GM19351 (cell line): Measurements from ENCODE around the gene SENP1.

Source experiments
- ATAC-seq: cut with Tn5 transposase; IDR thresholded peaks from one replicate; pipeline ENCODE4 v1.9.1; 2021; ENCODE audit warnings: mild to moderate bottlenecking, moderate library complexity; ENCODE audit not compliant: unreplicated experiment

Gene SENP1

DNA sequence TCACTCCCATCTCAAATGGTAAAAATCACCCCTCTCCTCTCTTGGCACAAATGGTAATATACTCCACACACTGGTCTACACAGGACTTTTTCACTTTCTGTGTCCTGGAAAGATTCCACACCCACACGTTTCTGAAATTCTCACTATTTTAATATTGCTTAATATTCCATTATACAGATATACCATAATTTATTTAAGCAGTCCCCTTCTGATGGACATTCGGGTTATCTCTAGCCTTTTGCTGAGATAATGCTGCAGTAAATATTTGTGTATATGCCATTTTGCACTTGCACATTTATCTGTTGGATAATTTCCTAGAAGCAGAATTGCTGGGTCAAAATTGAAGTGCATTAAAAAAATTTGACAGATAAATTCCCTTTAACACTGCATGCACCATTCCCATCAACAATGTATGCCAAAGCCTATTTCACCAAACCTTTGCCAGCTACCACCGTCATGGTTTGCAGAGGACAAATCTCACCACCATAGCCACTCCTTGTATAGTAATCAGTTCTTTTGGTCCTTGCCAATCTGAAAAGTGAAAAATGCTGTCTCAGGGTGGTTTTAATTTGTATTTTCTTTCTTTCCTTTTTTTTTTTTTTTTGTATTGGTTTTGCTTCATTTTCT is 86.1 kb downstream of the SENP1 start:
- no peak for ATAC-seq

DNA sequence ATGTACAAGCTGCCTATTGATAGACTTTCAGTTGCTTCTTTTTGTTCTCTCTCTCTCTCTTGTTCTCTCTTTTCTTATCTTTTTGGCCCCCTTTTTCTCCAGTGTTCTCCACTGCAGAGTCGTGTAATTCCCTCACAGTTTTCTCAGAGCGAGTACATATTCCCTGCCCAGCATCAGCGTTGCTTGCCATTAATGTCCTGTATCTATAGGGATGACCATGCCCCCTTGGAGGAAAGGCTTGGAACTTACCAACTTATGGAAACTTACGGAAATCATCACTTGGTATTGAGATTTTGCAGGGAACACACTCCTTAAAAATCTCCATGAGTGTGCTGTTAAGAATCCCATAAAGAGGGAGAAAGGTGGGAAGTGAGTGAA is 87.3 kb downstream of the SENP1 start:
- no peak for ATAC-seq

DNA sequence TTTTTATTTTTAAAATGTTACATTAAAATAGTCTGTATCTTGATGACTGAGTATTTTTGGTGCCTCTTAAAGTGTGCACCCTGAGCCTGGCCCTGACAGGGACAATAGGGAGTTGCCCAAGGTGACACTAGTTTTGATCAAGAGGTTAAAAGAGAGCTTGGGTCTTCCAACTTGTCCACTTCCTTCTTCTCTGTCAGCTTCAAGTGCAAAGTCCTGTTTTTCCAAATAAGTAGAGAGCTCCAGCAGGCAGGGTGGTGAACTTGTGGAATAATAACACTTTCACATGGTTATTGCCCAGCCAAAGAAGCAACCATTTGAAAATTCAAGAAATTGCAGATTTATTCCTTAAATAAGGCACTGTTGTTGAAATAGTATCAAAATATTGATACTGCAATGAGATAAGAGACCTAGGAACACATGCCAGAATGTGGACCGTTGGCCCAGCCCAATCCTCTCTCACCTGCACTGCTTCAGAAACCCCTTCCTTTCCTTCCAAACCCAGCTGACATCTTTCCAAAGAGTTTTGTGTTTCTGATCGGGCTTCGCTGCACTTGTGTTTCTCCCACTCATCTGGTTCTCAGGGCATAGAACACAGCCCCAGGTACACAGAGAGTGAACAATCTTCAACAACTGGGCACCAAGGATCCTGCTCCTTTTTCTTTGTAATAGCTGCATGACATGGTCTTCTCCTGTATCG is 87.8 kb downstream of the SENP1 start:
- no peak for ATAC-seq

DNA sequence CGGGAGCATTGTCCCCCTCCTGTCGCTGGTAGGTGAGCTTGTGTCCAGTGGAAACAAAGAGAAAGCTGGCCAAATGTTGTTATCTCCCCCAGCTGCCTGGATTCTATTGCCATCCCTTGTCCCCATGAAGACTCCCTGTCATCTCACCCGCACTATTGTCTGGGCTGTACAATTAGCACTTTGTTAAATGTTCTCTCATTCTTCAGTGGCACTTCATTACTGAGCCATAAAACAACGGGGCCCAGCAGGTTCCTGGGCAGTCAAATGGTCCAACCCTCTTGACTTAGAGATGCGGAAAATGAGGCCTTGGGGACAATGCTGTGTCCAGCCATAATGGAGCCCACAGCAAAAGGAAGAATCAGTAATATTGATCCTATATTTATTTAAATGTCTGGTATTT is 88.4 kb downstream of the SENP1 start:
- ATAC-seq, result no peak

DNA sequence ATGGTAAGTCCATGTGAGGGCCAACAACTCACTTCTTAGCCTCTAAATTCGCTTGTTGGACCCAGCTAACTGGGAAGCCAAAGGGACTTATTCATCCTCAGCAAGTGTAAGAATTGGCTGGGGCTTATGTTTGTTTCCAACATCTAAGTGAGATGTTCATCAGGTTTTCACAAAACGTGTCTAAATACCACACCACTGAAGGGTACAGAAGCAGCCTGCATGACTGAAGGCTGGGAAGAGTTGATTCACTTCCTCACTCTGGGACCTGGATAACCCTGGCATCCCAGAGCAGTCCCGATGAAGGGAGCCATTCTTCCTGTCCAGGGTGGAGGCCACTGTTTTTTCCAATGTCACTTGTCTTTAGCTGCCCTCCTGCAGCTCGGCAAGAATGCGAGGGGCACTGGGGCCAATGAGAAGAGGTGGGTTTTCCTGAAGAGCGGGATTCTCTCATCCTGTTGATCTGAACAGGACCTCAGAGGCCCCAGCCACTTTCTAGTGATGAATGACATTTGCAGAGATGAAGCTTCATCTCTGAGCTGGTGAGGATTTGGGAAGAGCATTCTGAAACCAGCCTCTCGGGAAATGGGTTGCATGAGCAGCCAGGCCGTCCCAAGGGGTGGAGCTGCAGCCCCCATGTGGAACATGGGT is 89.4 kb downstream of the SENP1 start:
- ATAC-seq, result no peak

DNA sequence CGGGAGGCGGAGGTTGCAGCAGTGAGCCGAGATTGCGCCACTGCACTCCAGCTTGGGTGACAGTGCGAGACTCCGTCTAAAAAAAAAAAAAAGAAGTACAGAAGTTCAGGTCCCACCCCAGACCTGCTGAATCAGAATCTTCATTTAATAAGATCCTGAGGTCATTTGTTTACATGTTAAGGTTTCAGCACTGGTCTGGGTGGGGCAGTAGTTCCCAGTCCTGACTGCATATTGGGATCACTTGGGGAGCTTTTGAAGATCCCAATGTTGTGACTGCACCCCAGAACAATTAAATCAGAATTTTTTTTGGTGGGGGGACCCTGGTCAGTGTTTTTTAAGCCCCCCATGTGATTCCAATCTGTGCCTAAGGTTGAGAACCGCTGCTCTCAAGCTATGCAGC is 89.9 kb downstream of the SENP1 start:
- no peak for ATAC-seq

DNA sequence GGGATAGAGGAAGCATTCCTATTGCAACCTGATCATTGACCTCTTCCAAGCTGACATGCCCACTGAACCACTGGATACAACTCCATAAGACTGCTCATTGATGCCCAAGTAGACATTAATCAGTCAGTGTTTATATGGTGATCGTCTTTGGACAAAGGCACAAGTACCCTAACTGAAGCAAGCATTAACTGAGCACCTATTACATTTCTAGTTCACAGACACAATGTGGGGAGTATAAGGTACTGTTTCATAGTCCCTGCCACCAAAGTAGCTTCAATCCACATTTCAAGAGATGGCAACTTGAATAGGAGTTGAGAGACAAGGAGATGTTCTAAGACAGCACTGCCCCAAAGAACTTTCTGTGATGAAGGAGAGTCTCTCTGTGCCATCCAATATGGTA is 90.8 kb downstream of the SENP1 start:
- no peak for ATAC-seq

DNA sequence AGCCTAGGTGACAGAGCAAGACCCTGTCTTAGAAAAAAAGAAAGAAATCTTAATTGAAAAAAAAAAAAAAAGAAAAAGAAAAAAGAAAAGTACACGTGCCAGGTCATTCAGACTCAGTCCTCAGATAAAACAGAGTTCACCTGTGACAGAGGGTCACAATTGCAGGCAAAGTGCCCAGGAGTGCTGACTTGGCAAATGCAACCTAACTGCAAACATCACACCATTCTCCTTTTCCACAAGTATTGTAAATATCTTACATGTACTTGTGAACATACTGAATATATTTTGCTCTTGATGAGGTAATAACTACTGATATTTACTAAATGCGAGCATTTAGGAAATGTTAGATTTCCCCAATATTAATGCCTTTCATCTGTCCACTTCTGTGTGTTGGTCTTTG is 92.6 kb downstream of the SENP1 start:
- ATAC-seq, result no peak

DNA sequence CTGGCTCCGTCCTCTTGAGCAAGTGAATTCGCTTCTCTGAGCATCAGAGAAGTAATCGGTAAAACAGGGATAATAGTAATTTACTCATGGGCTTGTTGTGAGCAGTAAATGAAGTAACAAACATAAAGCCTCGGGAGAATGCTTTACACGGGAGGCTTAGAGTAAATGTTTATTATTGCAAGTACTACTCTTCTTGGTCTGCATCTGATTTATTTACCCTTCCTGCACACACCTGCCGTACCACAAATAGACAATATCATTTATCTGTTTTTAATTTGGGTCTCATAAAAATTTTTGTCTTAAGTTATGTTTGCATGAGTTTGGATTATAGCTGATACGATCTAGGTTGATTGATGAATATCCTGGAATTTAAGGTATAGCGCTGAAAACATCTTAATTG is 93.8 kb downstream of the SENP1 start:
- no peak for ATAC-seq

DNA sequence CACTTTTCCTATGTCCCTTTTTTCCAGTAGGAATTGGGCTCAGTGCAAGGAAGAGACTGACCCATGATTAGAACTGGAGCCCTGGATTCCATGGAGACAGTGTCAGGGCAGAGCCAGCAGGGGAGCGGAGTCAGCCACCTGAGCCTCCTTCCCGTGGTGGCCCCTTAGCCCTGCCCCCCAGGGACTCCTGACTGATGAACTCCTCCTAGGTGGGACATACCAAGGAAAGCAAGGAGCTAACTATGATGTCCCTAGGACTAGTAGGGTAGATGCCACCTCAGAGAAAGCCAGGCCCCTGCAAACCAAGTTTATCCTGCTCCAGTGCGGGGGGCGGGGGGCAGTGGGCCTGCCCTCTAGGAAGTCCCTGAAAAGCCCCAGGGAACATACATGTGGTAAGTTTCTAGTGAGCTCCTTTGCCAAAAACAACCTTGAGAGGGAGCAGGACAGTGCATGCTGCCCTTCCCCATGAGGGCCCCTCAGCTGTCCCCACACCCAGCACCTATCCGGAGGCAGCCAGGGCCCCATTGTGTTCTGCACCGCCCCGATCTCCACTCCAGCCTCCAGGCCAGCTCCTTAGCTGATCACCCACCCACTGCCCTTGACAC is 95.4 kb downstream of the SENP1 start:
- ATAC-seq, result no peak

DNA sequence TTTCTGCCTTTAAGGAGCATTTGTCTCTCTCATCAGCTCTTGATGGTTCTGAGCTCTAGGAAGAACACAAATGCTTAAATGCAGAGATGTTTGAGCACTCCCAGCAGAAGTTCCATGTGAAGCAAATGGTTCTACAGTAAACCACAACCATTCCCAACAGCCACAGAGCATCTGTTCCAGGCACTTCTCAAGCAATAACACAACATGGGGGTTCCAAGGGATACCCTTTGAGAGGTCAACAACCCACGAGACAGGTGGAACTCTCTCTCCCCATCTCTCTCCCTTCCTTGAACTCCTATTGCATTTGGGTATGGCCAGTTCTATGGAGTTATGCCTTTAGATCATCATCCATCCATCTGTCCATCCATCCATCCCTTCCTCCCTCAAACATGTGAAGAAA is 96.4 kb downstream of the SENP1 start:
- ATAC-seq, result no peak

DNA sequence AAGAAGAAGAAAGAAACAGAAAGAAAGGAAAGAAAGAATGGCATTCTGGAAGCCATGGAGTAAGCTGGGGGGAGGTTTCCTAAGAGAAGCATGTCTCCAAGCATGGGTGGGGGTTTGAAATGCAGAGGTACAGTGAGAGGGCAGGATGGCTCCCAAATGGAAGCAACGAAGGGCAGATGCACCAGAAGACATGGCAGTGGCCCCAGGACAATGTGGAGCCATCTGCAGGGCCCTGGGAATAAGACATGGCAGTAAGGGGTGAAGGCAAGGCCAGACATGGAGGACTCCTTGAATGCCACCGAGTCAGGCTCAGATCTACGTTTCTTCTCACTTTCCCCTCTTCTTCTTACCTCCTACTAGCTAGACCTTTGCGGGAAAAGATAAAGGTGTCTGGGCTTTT is 96.9 kb downstream of the SENP1 start:
- ATAC-seq, result no peak

DNA sequence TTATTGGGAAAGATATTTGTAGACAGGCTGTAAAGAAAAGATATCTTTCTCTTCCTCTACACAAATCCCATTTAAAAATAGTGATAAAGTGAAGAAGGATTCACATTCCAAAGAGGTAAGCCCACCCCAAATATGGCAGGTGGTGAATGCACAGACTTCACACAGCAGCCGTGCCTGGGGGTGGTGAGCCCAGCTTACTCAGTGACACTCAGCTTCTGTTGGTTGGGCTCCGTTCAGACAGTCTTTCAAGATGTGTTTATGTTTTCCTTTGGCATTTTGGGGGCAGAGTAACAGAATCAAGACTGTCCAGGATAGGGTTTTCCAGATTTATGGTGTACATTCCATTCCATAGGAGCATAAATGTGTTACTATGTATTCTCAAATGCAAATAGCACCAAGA is 97.5 kb downstream of the SENP1 start:
- no peak for ATAC-seq

DNA sequence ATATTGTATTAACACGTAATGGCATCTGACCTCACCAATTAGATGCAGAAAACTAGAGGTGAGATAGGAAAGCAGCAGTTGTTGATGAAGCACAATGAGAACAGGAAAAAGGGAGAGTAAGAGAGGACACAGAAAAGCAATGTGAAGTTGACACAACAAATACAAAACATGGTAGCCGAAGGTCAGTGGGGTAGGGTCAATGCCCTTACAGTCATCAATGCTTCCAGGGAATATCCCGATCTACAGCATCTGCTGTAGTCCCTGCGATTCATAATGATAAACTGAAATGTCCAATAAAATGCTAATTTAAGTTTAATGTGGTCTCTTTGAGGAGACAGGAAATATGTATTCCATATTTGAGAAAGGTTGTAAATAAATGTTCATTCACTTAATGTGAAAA is 98.7 kb downstream of the SENP1 start:
- no peak for ATAC-seq

DNA sequence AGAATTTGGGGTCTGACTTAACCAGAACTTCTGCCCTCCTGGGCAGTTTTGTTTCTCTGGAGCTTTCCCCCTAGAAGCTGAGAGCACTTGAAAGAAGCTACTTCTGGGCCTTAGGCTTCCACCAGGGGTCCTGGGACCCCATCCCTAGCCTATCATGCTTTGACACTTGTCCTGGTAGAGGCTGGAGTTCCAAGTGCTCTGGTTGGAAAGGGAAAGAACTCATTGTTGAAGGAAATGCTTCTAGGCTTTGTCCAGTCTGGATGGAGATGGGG is 100.2 kb downstream of the SENP1 start:
- no peak for ATAC-seq

DNA sequence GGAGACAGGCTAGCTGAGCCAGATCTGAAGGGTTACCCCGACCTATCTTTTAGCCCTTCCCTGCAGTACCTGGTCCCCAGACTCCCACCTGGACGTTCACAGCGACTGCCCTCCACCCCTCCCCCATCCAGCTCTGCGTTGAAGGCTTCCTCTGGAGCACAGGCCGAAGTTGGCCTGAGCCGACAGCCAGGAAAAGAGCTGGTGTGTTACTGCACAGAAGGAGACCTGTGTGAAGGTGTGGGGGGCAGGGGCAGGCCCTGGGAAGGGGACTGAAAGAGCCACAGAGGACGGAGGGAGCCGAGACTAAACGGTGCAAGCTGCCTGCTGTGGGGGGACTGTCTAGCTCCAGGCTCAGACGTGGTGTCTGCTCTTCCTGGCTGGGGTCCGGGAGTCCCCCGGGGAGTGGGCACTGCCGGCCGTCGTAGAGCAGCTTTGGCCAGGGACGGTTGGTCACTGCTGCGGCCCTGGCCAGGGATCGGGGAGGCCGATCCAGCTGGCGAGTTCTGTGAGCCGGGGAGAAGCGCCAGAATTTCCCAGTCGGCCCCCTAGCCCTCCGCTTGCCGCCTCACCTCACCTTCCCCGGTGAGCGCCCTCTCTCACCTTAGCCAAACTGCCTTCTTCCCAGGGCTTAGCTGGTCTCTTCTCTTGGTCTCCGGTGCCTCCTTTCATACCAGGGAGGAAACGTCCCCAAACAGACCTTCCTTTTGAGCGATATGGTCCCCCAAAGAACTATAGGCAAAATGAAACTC is 100.7 kb downstream of the SENP1 start:
- no peak for ATAC-seq

DNA sequence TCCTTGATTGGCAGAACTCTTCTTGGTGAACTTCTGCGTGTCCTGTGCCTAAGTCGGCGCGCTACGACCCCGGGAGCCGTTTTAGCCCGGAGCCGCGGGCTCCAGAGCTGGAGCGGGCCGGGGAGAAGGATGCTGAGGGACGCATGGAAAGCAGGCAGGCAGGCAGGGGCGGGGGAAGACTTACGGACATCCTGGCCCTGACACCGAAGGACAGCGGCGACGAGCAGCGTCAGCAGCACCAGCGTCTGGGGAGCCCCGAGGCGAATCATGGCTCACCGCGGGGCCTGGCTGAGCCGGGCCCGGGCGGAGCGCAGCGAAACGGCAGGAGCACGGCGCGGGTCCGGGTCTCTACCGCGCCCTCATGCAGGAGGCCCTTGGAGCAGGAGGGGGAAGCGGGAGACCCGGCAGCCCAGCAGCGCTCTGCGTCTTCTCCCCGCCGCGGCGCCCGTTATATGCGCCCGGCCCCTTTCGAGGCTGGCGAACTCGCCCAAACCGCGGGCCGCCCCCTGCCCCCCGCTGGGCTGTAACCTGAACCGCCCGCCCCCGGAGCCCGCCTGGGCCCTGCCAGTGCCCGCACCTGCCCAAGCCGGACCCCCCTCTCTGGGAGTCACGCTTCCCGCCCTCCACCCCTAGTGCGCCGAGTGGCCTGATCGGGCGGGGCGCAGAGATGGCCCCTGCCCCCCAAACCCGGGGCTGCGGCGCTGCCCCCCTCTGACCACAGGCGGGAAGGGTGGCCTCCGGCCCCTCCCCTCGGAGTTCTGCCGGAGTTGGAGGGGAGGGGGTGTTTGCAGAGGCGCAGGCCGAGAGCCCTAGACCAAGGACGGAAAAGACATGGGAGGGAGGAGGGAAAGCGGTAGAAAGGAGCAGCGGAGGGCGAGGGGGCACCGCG is 101.6 kb downstream of the SENP1 start, which contains the start of gene COL2A1:
COL2A1 (minus strand) TSS at position 424 of the 889 bp plus-strand sequence; CDS start at position 269, 155 bp downstream.
- no peak for ATAC-seq

DNA sequence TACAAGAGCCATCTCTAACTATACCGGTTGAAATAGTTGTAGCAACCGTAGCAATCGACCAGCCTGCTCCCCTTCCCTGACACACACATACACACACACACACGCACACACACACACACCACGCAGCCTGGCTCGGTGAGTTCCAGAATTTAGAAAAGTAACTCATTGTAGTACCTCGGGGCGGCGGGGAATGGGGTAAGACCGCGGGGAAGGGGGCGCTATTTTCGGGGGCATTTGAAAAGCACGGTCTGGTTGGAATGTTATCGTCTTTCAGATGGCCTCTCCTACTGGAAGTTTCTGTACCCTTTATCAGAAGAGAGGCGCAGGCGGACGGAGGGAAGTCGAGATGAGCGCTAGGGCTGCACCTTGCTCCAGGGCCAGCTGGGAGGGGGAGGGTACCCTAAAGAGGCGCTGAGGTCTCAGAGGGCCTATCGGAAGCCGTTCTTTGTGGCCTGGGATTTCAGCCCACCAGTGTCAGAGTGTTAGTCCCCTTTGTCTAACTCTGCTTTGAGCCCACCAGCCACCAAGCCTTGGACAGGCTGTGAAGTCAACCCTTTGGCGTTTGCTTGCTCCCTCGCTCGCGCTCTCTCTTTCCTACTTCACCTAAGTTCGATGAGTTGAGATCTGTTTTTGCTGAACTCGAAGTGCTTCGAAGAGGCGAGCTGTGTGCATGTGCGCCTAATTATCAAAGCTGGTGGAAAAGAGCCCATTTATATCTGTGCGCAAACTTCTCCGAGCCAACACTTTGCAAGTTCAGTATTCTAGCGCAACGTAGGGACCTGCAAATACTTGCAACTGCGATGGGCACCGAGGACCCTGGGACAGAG is 102.4 kb downstream of the SENP1 start:
- no peak for ATAC-seq

DNA sequence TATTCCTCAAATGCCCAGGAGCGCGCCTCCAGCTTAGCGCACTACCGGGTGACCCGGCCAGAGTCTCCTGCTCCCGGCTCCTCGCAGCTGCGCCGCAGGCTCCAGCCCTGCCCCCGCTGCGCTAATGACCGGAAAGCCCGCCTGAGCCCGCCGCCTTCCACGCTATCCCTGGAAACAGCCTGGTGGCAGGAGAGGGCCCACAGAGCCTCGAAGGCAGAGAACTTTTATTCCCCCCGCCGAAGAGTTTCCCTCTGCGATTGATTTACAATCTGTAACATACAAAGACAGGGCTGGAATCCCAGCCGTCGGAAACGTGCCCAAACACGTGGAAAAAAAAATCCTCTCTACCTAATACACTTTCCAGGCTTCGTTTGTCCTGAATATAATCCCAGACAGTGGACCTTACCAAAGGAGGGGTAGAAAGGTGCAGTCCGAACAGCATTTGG is 103.1 kb downstream of the SENP1 start:
- no peak for ATAC-seq

DNA sequence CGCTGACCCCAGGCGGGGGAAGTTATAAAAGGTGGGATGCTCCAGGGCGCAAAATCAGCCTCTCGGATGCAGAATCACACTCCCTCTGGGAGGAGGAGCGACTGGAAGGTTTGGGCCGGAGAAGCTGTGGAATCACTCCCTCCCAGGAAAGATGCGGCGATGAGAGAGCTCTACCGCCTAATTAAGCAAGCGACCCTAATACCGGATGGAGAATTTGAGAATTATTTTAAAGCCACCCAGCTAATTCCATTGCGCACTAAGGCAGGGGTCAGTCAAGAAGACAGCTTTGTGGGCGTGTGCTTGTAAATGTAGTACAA is 103.5 kb downstream of the SENP1 start:
- no peak for ATAC-seq
